Stomach (tissue), 4 donors: ENCODE data around the gene CRYGS.

Source experiments
- CTCF ChIP-seq, 7 experiments: fragments of 450-650 bp in 4 of 7; fragments of 200-600 bp in 3 of 7; sonication (generic) in 3 of 7; IDR thresholded peaks; one replicate each; pipeline ENCODE4 v1.5.1; 2016 to 2019; ENCODE audit warnings: antibody characterized with exemption in 7 of 7, control low read depth in 2 of 7, mild to moderate bottlenecking in 1 of 7
- EP300 ChIP-seq: sonication (generic); formaldehyde crosslinking; IDR thresholded peaks from one replicate; pipeline ENCODE4 v1.6.1; 2017; ENCODE audit warnings: antibody characterized with exemption

- TF ChIP-seq CTCF (IDR thresholded peaks at IDR 0.05) (no peak), EP300 (no peak)
Measured at GRCh38 chr3:186582541-186582940, 38.4 kb upstream of the CRYGS start.
